GM23338 (cell line): Measurements from ENCODE around the gene RIC8B. TPM values are rescaled to one million over a fixed set of nuclear protein-coding genes. Genes with fewer than 3 reads are reported as not detected.

Experiments used
- ATAC-seq: fragments of 200-7000 bp; cut with Tn5 transposase; 3 replicates; pipeline ENCODE4 v1.9.1; 2020
- DNase-seq: peaks from one replicate; pipeline ENCODE4 v3.0.0-alpha.2; 2015; ENCODE audit warnings: low spot score
- H2AFZ ChIP-seq: fragments of 200-600 bp; sonication (generic); 2 replicates; pipeline ENCODE4 v1.8.0; 2016; ENCODE audit warnings: antibody characterized with exemption, mild to moderate bottlenecking, moderate library complexity
- H3F3A ChIP-seq: fragments of 200-600 bp; sonication (generic); replicated peaks from 2 replicates; pipeline ENCODE4 v1.8.0; 2017; ENCODE audit warnings: antibody characterized with exemption, mixed run types, low read depth
- H3K27ac ChIP-seq: fragments of 200-600 bp; sonication (generic); 2 replicates; pipeline ENCODE4 v1.6.1; 2016; ENCODE audit warnings: low read depth
- H3K27me3 ChIP-seq: fragments of 200-600 bp; sonication (generic); 2 replicates; pipeline ENCODE4 v1.8.0; 2016; ENCODE audit warnings: mild to moderate bottlenecking, mixed run types, moderate library complexity; ENCODE audit not compliant: insufficient read depth
- H3K36me3 ChIP-seq: fragments of 200-600 bp; sonication (generic); 2 replicates; pipeline ENCODE4 v1.8.0; 2016; ENCODE audit warnings: mild to moderate bottlenecking; ENCODE audit not compliant: insufficient read depth
- H3K4me1 ChIP-seq: fragments of 200-600 bp; sonication (generic); 2 replicates; pipeline ENCODE4 v1.8.0; 2016; ENCODE audit warnings: mild to moderate bottlenecking, moderate library complexity; ENCODE audit not compliant: insufficient read depth
- H3K4me2 ChIP-seq: fragments of 200-600 bp; sonication (generic); 2 replicates; pipeline ENCODE4 v1.7.1; 2017; ENCODE audit warnings: mixed run types
- H3K4me3 ChIP-seq: fragments of 200-600 bp; sonication (generic); 2 replicates; pipeline ENCODE4 v1.6.1; 2016; ENCODE audit warnings: mixed run types
- H3K79me2 ChIP-seq: fragments of 200-600 bp; sonication (generic); replicated peaks from 2 replicates; pipeline ENCODE4 v1.8.0; 2017; ENCODE audit warnings: mild to moderate bottlenecking; ENCODE audit not compliant: insufficient read depth
- H3K9me2 ChIP-seq: fragments of 200-600 bp; sonication (generic); 2 replicates; pipeline ENCODE4 v1.8.0; 2017; ENCODE audit not compliant: insufficient read depth
- H4K20me1 ChIP-seq: fragments of 200-600 bp; sonication (generic); replicated peaks from 2 replicates; pipeline ENCODE4 v1.8.0; 2017; ENCODE audit warnings: mild to moderate bottlenecking; ENCODE audit not compliant: insufficient read depth
- H3K27ac Mint-ChIP-seq: 2 replicates; pipeline ENCODE4 v1.8.0; 2020; ENCODE audit warnings: inconsistent platforms, mild to moderate bottlenecking, moderate library complexity, mixed read lengths
- H3K27me3 Mint-ChIP-seq: 3 replicates; pipeline ENCODE4 v1.8.0; 2022; ENCODE audit warnings: low read depth, mild to moderate bottlenecking, moderate library complexity, mixed read lengths, inconsistent platforms; ENCODE audit not compliant: insufficient read depth, poor library complexity
- H3K36me3 Mint-ChIP-seq: 3 replicates; pipeline ENCODE4 v1.8.0; 2021; ENCODE audit warnings: low read depth, mild to moderate bottlenecking, inconsistent platforms, moderate library complexity, mixed read lengths
- H3K4me1 Mint-ChIP-seq: 3 replicates; pipeline ENCODE4 v1.8.0; 2020; ENCODE audit warnings: mild to moderate bottlenecking, inconsistent platforms, mixed read lengths
- H3K4me3 Mint-ChIP-seq: 3 replicates; pipeline ENCODE4 v1.8.0; 2021; ENCODE audit warnings: moderate library complexity, mild to moderate bottlenecking, inconsistent platforms, mixed read lengths
- H3K9me3 Mint-ChIP-seq: 3 replicates; pipeline ENCODE4 v1.8.0; 2020; ENCODE audit warnings: moderate library complexity, mild to moderate bottlenecking, inconsistent platforms, mixed read lengths
- CREB1 ChIP-seq: fragments of 250-450 bp; sonication (Bioruptor Pico); IDR thresholded peaks from 2 replicates; pipeline ENCODE4 v1.5.0; 2020; ENCODE audit warnings: low read depth, mild to moderate bottlenecking, moderate library complexity
- EZH2 ChIP-seq: fragments of 200-600 bp; sonication (generic); IDR thresholded peaks from one replicate; pipeline ENCODE4 v1.8.0; 2017; ENCODE audit warnings: antibody characterized with exemption, mild to moderate bottlenecking, low read depth; ENCODE audit not compliant: unreplicated experiment
- EZH2phosphoT487 ChIP-seq: fragments of 200-600 bp; sonication (generic); IDR thresholded peaks from one replicate; pipeline ENCODE4 v1.8.1; 2018; ENCODE audit warnings: antibody characterized with exemption; ENCODE audit not compliant: unreplicated experiment
- JUNB ChIP-seq: IDR thresholded peaks from one replicate; pipeline ENCODE4 v1.6.1; 2016; ENCODE audit warnings: antibody characterized with exemption; ENCODE audit not compliant: unreplicated experiment
- NANOG ChIP-seq: IDR thresholded peaks from 2 replicates; pipeline ENCODE4 v1.6.1; 2016; ENCODE audit warnings: antibody characterized with exemption, borderline replicate concordance
- POLR2AphosphoS5 ChIP-seq: IDR thresholded peaks from 2 replicates; pipeline ENCODE4 v1.6.1; 2016; ENCODE audit warnings: antibody characterized with exemption, low read depth
- STAT1 ChIP-seq: IDR thresholded peaks from one replicate; pipeline ENCODE4 v1.6.1; 2016; ENCODE audit warnings: antibody characterized with exemption; ENCODE audit not compliant: unreplicated experiment
- ZNF114 ChIP-seq: fragments of 250-450 bp; sonication (Bioruptor Pico); IDR thresholded peaks from 2 replicates; pipeline ENCODE4 v1.5.0; 2020; ENCODE audit warnings: mild to moderate bottlenecking, moderate library complexity
- ZNF331 ChIP-seq: fragments of 250-450 bp; sonication (Bioruptor Pico); IDR thresholded peaks from 2 replicates; pipeline ENCODE4 v1.5.0; 2020; ENCODE audit warnings: low read depth, mild to moderate bottlenecking, moderate library complexity
- polyA plus RNA-seq: library from polyadenylated mRNA; unstranded; fragments of >200 nt; fragmentation: Nextera tagmentation; extraction: Ambion mirVana; gene quantifications from 2 replicates; pipeline ENCODE4 v1.2.1, GENCODE V29; 2016
- total RNA-seq: library from RNA; depleted of rRNA; stranded (reverse); fragments of >200 nt; shearing (Covaris generic); gene quantifications from 2 replicates; pipeline ENCODE4 v1.2.3, GENCODE V29; 2014
- TF ChIP-seq, protein P1 (sequence below), 2 experiments: fragments of 200-600 bp in 1 of 2; sonication (generic) in 1 of 2; conservative IDR thresholded peaks; 2 replicates each; pipeline versions ENCODE4 v1.5.1 to v1.6.1; 2016 to 2017; ENCODE audit warnings: antibody characterized with exemption in 2 of 2, low read depth in 2 of 2, mild to moderate bottlenecking in 2 of 2, moderate library complexity in 1 of 2
- TF ChIP-seq, protein P2 (sequence below): fragments of 250-450 bp; sonication (Bioruptor Pico); IDR thresholded peaks from 2 replicates; pipeline ENCODE4 v1.5.0; 2020; ENCODE audit warnings: mild to moderate bottlenecking, moderate library complexity
- TF ChIP-seq, protein P3 (sequence below): IDR thresholded peaks from one replicate; pipeline ENCODE4 v1.6.1; 2018; ENCODE audit warnings: antibody characterized with exemption; ENCODE audit not compliant: unreplicated experiment
- TF ChIP-seq, protein P4 (sequence below): IDR thresholded peaks from 2 replicates; pipeline ENCODE4 v1.6.1; 2016; ENCODE audit warnings: antibody characterized with exemption

RIC8B gene
- total and polyA plus RNA-seq, 2 experiments from 2014 or later, result 12.3 to 25.5 TPM

DNA sequence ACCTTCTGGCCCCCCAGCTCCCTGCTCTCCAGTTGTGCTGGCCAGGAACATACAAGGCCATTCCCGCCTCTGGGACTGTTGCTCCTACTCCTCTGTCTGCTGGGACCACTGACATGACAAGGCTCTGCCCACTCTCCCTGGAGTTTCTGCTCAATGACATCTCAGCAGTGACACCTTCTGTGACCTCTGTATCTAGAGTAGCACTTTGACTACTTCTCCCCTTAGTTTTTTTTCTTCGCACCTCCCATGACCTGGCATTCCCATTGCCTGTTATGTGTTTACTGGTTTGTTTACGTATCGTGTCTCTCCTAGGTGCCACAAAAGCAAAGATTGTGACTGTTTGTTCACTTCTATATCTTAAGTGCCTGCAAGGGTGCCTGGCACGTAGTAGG, 141.1 kb downstream of the RIC8B start:
- Mint-ChIP-seq H3K4me3 (no peak overlapping the region), H3K27me3 (peaks cover 6% of the 10 kb centered on the region), H3K36me3 (no peaks in the 10 kb centered on the region), H3K9me3 (no peaks in the 10 kb centered on the region), H3K4me1 (peaks cover 24% of the 10 kb centered on the region), H3K27ac (no peak overlapping the region)
- DNase-seq (no peak), ATAC-seq (no peak)
- Histone ChIP-seq H3K79me2 (no peaks in the 10 kb centered on the region), H4K20me1 (no peaks in the 10 kb centered on the region), H3K9me2 (no peaks in the 10 kb centered on the region), H2AFZ (no peak overlapping the region), H3F3A (no peaks in the 10 kb centered on the region), H3K36me3 (no peaks in the 10 kb centered on the region), H3K4me2 (no peak overlapping the region), H3K4me3 (no peak overlapping the region), H3K4me1 (peaks cover 24% of the 10 kb centered on the region), H3K27me3 (no peaks in the 10 kb centered on the region), H3K27ac (no peak overlapping the region)
- TF ChIP-seq, protein P1, sequence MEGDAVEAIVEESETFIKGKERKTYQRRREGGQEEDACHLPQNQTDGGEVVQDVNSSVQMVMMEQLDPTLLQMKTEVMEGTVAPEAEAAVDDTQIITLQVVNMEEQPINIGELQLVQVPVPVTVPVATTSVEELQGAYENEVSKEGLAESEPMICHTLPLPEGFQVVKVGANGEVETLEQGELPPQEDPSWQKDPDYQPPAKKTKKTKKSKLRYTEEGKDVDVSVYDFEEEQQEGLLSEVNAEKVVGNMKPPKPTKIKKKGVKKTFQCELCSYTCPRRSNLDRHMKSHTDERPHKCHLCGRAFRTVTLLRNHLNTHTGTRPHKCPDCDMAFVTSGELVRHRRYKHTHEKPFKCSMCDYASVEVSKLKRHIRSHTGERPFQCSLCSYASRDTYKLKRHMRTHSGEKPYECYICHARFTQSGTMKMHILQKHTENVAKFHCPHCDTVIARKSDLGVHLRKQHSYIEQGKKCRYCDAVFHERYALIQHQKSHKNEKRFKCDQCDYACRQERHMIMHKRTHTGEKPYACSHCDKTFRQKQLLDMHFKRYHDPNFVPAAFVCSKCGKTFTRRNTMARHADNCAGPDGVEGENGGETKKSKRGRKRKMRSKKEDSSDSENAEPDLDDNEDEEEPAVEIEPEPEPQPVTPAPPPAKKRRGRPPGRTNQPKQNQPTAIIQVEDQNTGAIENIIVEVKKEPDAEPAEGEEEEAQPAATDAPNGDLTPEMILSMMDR (conservative IDR thresholded peaks at IDR 0.05; ENCODE audit: low read depth in 2 of 2), result no peak
- no peak for TF ChIP-seq STAT1
- no peak for TF ChIP-seq ZNF331 (CRISPR knock-in tag)
- TF ChIP-seq, protein P2, sequence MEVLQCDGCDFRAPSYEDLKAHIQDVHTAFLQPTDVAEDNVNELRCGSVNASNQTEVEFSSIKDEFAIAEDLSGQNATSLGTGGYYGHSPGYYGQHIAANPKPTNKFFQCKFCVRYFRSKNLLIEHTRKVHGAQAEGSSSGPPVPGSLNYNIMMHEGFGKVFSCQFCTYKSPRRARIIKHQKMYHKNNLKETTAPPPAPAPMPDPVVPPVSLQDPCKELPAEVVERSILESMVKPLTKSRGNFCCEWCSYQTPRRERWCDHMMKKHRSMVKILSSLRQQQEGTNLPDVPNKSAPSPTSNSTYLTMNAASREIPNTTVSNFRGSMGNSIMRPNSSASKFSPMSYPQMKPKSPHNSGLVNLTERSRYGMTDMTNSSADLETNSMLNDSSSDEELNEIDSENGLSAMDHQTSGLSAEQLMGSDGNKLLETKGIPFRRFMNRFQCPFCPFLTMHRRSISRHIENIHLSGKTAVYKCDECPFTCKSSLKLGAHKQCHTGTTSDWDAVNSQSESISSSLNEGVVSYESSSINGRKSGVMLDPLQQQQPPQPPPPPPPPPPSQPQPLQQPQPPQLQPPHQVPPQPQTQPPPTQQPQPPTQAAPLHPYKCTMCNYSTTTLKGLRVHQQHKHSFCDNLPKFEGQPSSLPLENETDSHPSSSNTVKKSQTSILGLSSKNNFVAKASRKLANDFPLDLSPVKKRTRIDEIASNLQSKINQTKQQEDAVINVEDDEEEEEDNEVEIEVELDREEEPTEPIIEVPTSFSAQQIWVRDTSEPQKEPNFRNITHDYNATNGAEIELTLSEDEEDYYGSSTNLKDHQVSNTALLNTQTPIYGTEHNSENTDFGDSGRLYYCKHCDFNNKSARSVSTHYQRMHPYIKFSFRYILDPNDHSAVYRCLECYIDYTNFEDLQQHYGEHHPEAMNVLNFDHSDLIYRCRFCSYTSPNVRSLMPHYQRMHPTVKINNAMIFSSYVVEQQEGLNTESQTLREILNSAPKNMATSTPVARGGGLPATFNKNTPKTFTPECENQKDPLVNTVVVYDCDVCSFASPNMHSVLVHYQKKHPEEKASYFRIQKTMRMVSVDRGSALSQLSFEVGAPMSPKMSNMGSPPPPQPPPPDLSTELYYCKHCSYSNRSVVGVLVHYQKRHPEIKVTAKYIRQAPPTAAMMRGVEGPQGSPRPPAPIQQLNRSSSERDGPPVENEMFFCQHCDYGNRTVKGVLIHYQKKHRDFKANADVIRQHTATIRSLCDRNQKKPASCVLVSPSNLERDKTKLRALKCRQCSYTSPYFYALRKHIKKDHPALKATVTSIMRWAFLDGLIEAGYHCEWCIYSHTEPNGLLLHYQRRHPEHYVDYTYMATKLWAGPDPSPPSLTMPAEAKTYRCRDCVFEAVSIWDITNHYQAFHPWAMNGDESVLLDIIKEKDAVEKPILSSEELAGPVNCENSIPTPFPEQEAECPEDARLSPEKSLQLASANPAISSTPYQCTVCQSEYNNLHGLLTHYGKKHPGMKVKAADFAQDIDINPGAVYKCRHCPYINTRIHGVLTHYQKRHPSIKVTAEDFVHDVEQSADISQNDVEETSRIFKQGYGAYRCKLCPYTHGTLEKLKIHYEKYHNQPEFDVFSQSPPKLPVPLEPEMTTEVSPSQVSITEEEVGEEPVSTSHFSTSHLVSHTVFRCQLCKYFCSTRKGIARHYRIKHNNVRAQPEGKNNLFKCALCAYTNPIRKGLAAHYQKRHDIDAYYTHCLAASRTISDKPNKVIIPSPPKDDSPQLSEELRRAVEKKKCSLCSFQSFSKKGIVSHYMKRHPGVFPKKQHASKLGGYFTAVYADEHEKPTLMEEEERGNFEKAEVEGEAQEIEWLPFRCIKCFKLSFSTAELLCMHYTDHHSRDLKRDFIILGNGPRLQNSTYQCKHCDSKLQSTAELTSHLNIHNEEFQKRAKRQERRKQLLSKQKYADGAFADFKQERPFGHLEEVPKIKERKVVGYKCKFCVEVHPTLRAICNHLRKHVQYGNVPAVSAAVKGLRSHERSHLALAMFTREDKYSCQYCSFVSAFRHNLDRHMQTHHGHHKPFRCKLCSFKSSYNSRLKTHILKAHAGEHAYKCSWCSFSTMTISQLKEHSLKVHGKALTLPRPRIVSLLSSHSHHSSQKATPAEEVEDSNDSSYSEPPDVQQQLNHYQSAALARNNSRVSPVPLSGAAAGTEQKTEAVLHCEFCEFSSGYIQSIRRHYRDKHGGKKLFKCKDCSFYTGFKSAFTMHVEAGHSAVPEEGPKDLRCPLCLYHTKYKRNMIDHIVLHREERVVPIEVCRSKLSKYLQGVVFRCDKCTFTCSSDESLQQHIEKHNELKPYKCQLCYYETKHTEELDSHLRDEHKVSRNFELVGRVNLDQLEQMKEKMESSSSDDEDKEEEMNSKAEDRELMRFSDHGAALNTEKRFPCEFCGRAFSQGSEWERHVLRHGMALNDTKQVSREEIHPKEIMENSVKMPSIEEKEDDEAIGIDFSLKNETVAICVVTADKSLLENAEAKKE (CRISPR knock-in tag), result no peak
- TF ChIP-seq, protein P3, sequence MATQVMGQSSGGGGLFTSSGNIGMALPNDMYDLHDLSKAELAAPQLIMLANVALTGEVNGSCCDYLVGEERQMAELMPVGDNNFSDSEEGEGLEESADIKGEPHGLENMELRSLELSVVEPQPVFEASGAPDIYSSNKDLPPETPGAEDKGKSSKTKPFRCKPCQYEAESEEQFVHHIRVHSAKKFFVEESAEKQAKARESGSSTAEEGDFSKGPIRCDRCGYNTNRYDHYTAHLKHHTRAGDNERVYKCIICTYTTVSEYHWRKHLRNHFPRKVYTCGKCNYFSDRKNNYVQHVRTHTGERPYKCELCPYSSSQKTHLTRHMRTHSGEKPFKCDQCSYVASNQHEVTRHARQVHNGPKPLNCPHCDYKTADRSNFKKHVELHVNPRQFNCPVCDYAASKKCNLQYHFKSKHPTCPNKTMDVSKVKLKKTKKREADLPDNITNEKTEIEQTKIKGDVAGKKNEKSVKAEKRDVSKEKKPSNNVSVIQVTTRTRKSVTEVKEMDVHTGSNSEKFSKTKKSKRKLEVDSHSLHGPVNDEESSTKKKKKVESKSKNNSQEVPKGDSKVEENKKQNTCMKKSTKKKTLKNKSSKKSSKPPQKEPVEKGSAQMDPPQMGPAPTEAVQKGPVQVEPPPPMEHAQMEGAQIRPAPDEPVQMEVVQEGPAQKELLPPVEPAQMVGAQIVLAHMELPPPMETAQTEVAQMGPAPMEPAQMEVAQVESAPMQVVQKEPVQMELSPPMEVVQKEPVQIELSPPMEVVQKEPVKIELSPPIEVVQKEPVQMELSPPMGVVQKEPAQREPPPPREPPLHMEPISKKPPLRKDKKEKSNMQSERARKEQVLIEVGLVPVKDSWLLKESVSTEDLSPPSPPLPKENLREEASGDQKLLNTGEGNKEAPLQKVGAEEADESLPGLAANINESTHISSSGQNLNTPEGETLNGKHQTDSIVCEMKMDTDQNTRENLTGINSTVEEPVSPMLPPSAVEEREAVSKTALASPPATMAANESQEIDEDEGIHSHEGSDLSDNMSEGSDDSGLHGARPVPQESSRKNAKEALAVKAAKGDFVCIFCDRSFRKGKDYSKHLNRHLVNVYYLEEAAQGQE, result no peak
- no peak for TF ChIP-seq POLR2AphosphoS5
- TF ChIP-seq NANOG, result no peak
- TF ChIP-seq EZH2phosphoT487, result no peak
- no peak for TF ChIP-seq EZH2
- TF ChIP-seq CREB1 (CRISPR knock-in tag), result no peak
- no peak for TF ChIP-seq ZNF114 (CRISPR knock-in tag)
- TF ChIP-seq, protein P4, sequence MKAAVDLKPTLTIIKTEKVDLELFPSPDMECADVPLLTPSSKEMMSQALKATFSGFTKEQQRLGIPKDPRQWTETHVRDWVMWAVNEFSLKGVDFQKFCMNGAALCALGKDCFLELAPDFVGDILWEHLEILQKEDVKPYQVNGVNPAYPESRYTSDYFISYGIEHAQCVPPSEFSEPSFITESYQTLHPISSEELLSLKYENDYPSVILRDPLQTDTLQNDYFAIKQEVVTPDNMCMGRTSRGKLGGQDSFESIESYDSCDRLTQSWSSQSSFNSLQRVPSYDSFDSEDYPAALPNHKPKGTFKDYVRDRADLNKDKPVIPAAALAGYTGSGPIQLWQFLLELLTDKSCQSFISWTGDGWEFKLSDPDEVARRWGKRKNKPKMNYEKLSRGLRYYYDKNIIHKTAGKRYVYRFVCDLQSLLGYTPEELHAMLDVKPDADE, result no peak
- no peak for TF ChIP-seq JUNB
